Measurements from ENCODE around the gene ICOS.

ICOS gene

GRCh38 chr2:203909974-203910373, 26.6 kb upstream of the ICOS start:
- no peaks in the 10 kb centered on the region for H3K79me2 ChIP-seq (ENCODE audit: insufficient read depth, low read length)
- no peaks in the 10 kb centered on the region for H3K4me1 ChIP-seq (ENCODE audit: insufficient read depth, low read length, poor library complexity, severe bottlenecking)
- H4K20me1 ChIP-seq (ENCODE audit: insufficient read depth, low read length, poor library complexity, severe bottlenecking): no peaks in the 10 kb centered on the region
- H3K9ac ChIP-seq (ENCODE audit: low read depth, low read length, poor library complexity, severe bottlenecking): no peak overlapping the region
- H3K4me2 ChIP-seq (ENCODE audit: low read depth, low read length, poor library complexity, severe bottlenecking): no peak overlapping the region
- no peaks in the 10 kb centered on the region for H3K9me2 ChIP-seq (replicated peaks; ENCODE audit: low read depth, low read length)
- peak overlapping the region; percentile 25; the same call in 1 of the 2 replicates for H2AFZ ChIP-seq (ENCODE audit: low read length)
- no peaks in the 10 kb centered on the region for H3K9me3 ChIP-seq (ENCODE audit: insufficient read depth, low read depth, low read length)
- H3K27me3 ChIP-seq (ENCODE audit: insufficient read depth, low read length, poor library complexity, severe bottlenecking): no peaks in the 10 kb centered on the region
- TF ChIP-seq CTCF (conservative IDR thresholded peaks at IDR 0.05; ENCODE audit: low read length): 0 out of 2 replicates have a peak, but pooled peaks have one; percentile 6
- TF ChIP-seq EZH2phosphoT487 (IDR thresholded peaks at IDR 0.05; ENCODE audit: borderline replicate concordance): no peak
- no peaks in the 10 kb centered on the region for H3F3A ChIP-seq (ENCODE audit: low read depth)
- no peak overlapping the region for H3K4me3 ChIP-seq (ENCODE audit: low read length, poor library complexity, severe bottlenecking)
- H3K36me3 ChIP-seq (ENCODE audit: insufficient read depth, low read length): no peaks in the 10 kb centered on the region

- H3K4me3 ChIP-seq (ENCODE audit: low read length, poor library complexity, severe bottlenecking): no peak overlapping the region
- H3K4me1 ChIP-seq (ENCODE audit: insufficient read depth, low read length, poor library complexity, severe bottlenecking): no peaks in the 10 kb centered on the region
- H3K9ac ChIP-seq (ENCODE audit: low read depth, low read length, poor library complexity, severe bottlenecking): no peak overlapping the region
- H4K20me1 ChIP-seq (ENCODE audit: insufficient read depth, low read length, poor library complexity, severe bottlenecking): no peaks in the 10 kb centered on the region
- H2AFZ ChIP-seq (ENCODE audit: low read length): no peak overlapping the region
- H3K4me2 ChIP-seq (ENCODE audit: low read depth, low read length, poor library complexity, severe bottlenecking): no peak overlapping the region
- H3K9me3 ChIP-seq (ENCODE audit: insufficient read depth, low read depth, low read length): no peaks in the 10 kb centered on the region
- TF ChIP-seq CTCF (conservative IDR thresholded peaks at IDR 0.05; ENCODE audit: low read length): no peak
- TF ChIP-seq EZH2phosphoT487 (IDR thresholded peaks at IDR 0.05; ENCODE audit: borderline replicate concordance): no peak
- no peaks in the 10 kb centered on the region for H3F3A ChIP-seq (ENCODE audit: low read depth)
- H3K36me3 ChIP-seq (ENCODE audit: insufficient read depth, low read length): no peaks in the 10 kb centered on the region
- H3K9me2 ChIP-seq (replicated peaks; ENCODE audit: low read depth, low read length): no peaks in the 10 kb centered on the region
- no peaks in the 10 kb centered on the region for H3K79me2 ChIP-seq (ENCODE audit: insufficient read depth, low read length)
- no peaks in the 10 kb centered on the region for H3K27me3 ChIP-seq (ENCODE audit: insufficient read depth, low read length, poor library complexity, severe bottlenecking)
Measured at GRCh38 chr2:203913947-203914346, 22.6 kb upstream of the ICOS start.

GRCh38 chr2:203914546-203915182, 21.9 kb upstream of the ICOS start:
- TF ChIP-seq EZH2phosphoT487 (IDR thresholded peaks at IDR 0.05; ENCODE audit: borderline replicate concordance) (no peak), CTCF (conservative IDR thresholded peaks at IDR 0.05; ENCODE audit: low read length) (no peak)
- H3K4me3 ChIP-seq (ENCODE audit: low read length, poor library complexity, severe bottlenecking): no peak overlapping the region
- H3K4me2 ChIP-seq (ENCODE audit: low read depth, low read length, poor library complexity, severe bottlenecking): no peak overlapping the region
- no peaks in the 10 kb centered on the region for H3K27me3 ChIP-seq (ENCODE audit: insufficient read depth, low read length, poor library complexity, severe bottlenecking)
- H3K79me2 ChIP-seq (ENCODE audit: insufficient read depth, low read length): no peaks in the 10 kb centered on the region
- H2AFZ ChIP-seq (ENCODE audit: low read length): no peak overlapping the region
- H3K4me1 ChIP-seq (ENCODE audit: insufficient read depth, low read length, poor library complexity, severe bottlenecking): no peaks in the 10 kb centered on the region
- no peaks in the 10 kb centered on the region for H4K20me1 ChIP-seq (ENCODE audit: insufficient read depth, low read length, poor library complexity, severe bottlenecking)
- H3K9ac ChIP-seq (ENCODE audit: low read depth, low read length, poor library complexity, severe bottlenecking): no peak overlapping the region
- no peaks in the 10 kb centered on the region for H3K36me3 ChIP-seq (ENCODE audit: insufficient read depth, low read length)
- H3F3A ChIP-seq (ENCODE audit: low read depth): no peaks in the 10 kb centered on the region
- no peaks in the 10 kb centered on the region for H3K9me2 ChIP-seq (replicated peaks; ENCODE audit: low read depth, low read length)
- no peaks in the 10 kb centered on the region for H3K9me3 ChIP-seq (ENCODE audit: insufficient read depth, low read depth, low read length)
